Right cardiac atrium (tissue), 5 donors: ENCODE measurements around the gene FZR1. TPM values are rescaled to one million over a fixed set of nuclear protein-coding genes. Genes with fewer than 3 reads are reported as not detected.

Source experiments
- ATAC-seq, 2 donors: fragments of 200-7000 bp; cut with Tn5 transposase; one replicate each; pipeline versions ENCODE4 v1.8.0 to v1.9.1; 2020; ENCODE audit warnings: moderate library complexity in 2 of 2, mild to moderate bottlenecking in 1 of 2
- DNase-seq, 3 donors: peaks; one replicate each; pipeline ENCODE4 v3.0.0-alpha.2; 2020
- H3K27ac ChIP-seq: one replicate; pipeline ENCODE4 v1.5.1; 2013; ENCODE audit warnings: mild to moderate bottlenecking, low read length, control low read depth, moderate library complexity
- H3K27me3 ChIP-seq: one replicate; pipeline ENCODE4 v1.6.1; 2013; ENCODE audit not compliant: control insufficient read depth, insufficient read depth
- H3K4me1 ChIP-seq: one replicate; pipeline ENCODE4 v1.6.1; 2013; ENCODE audit warnings: low read length; ENCODE audit not compliant: control insufficient read depth, insufficient read depth
- H3K4me3 ChIP-seq: one replicate; pipeline ENCODE4 v1.5.1; 2013; ENCODE audit warnings: low read length, control low read depth
- H3K9me3 ChIP-seq: one replicate; pipeline ENCODE4 v1.6.1; 2013; ENCODE audit warnings: low read length; ENCODE audit not compliant: control insufficient read depth
- WGBS: extraction: QIAGEN DNeasy Blood & Tissue Kit; methylation state at CpG from one replicate; pipeline ENCODE4 v1.1.7; 2013; 5-methylcytosine and 5-hydroxymethylcytosine counted together
- intact Hi-C, 4 donors: fragments of 100-400 bp; cut with DNase I; formaldehyde crosslinking; loops; one replicate each; pipeline versions ENCODE4 v1.11.0 to v1.14.0; 2022 to 2023
- polyA plus RNA-seq: library from polyadenylated mRNA; stranded (reverse); fragments of 200-250 nt; gene quantifications from one replicate; pipeline ENCODE4 v1.2.3, GENCODE V29; 2013
- total RNA-seq, 4 donors: library from RNA; stranded (reverse); fragmentation: NEBNext Ultra II Directional; extraction: Animal tissue kit (Norgen Biotek cat#: 25700); gene quantifications; one replicate each; pipeline ENCODE4 v1.2.1, GENCODE V29; 2021
- donor health status: healthy with polysubstance abuse.
- donor health status: DM: no; HTN: yes; CAD: no.
- donor health status: DM: no; HTN: no; CAD: no.
- donor health status: DM: no; HTN: yes; CAD: no; lungs with severe emphysema.
- donor health status: DM: yes; HTN: yes; CAD: no.

The FZR1 gene
- total and polyA plus RNA-seq, 5 donors: 14.3 to 23.3 (median 20.4) TPM

DNA sequence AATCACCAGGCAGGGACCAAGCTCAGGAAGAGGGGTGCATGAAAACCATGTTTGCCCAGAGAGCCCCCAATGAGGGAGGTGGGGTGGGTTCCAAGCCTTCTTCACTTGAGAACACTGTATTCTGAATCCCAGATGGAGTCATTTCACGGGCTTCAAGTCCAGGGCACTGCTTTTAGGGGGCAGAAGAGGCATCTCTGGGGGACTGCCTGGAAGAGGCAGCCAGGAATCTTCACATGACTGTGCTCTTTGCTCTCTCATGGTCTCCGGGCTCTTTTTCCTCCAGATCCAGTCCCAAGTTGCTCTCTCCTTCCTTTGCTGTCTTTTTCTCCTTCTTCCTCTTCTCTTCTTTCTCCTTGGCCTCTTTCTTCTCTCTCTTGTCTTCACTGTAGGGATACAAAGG, 31.5 kb upstream of the FZR1 start:
- Histone ChIP-seq H3K4me1 (no peaks in the 10 kb centered on the region), H3K27me3 (no peaks in the 10 kb centered on the region), H3K27ac (no peak overlapping the region), H3K4me3 (no peak overlapping the region), H3K9me3 (no peaks in the 10 kb centered on the region)
- intact Hi-C loops: loop anchor here in 2 of 4 donors (5.0 kb wide), 2 partner anchors 147 to 167 kb away; no protein-coding TSS in a partner anchor
- DNase-seq: no peak
- WGBS: 68% methylated on average over 2 of the region's 2 CpGs
- ATAC-seq: no peak

DNA sequence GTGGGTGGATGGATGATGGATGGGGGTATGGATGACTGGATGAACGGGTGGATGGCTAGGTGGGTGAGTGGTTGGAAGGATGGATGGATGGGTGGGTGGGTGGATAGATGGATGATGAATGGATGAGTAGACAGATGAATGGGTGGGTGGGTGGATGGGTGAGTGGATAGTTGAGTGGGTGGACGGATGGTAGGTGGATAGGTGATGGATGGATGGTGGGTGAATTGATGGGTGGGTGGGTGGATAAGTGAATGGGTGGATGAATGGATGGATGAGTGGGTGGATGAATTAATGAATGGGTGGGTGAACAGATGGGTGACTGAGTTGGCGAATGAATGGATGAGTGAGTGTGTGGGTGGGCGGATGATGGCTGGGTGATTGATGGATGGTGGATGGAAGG, 30.7 kb upstream of the FZR1 start:
- no peaks in the 10 kb centered on the region for H3K27me3 ChIP-seq
- intact Hi-C loops: loop anchor here in 1 of 4 donors (5.0 kb wide), 1 partner anchor 168 kb away; no protein-coding TSS in a partner anchor
- WGBS: 88% methylated on average over 4 of the region's 4 CpGs
- DNase-seq (no peak), ATAC-seq (no peak)
- H3K4me1 ChIP-seq: no peaks in the 10 kb centered on the region
- no peak overlapping the region for H3K4me3 ChIP-seq
- no peaks in the 10 kb centered on the region for H3K9me3 ChIP-seq
- H3K27ac ChIP-seq: no peak overlapping the region

- intact Hi-C loops: loop anchor here in 1 of 4 donors (5.0 kb wide), 1 partner anchor 170 kb away; no protein-coding TSS in a partner anchor
- no peaks in the 10 kb centered on the region for H3K4me1 ChIP-seq
- H3K9me3 ChIP-seq: no peaks in the 10 kb centered on the region
- 83% methylated on average over 2 of the region's 2 CpGs for whole genome bisulfite sequencing
- no peak overlapping the region for H3K27ac ChIP-seq
- ATAC-seq (no peak), DNase-seq (no peak)
- no peaks in the 10 kb centered on the region for H3K27me3 ChIP-seq
- no peak overlapping the region for H3K4me3 ChIP-seq
Measured at GRCh38 chr19:3476830-3477229, 29.3 kb upstream of the FZR1 start.

- DNase-seq (no peak), ATAC-seq (no peak)
- Histone ChIP-seq H3K27ac (no peak overlapping the region), H3K27me3 (no peaks in the 10 kb centered on the region), H3K4me1 (no peaks in the 10 kb centered on the region), H3K4me3 (no peak overlapping the region), H3K9me3 (no peaks in the 10 kb centered on the region)
- intact Hi-C loops: loop anchor here in 1 of 4 donors (5.0 kb wide), 1 partner anchor 170 kb away; no protein-coding TSS in a partner anchor
Measured at GRCh38 chr19:3477506-3477905, 28.6 kb upstream of the FZR1 start.

DNA sequence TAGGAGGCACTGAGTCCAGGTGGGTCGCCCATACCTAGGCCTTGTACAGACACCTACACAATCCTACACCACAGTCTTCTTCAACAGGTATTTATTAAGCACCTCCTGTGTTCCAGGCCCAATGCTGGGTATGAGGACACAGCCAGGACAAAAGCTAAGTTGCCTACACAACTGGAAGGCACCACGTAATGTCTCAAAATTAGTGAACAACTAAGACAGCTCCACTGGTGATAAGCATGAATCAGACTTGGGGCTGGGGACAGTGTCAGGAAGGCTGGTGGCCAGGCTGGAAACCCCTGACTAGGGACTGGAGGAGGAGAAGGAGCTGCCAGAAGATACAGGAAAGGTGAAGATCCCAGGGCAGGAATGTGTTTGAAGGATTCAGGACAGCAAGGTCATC, 28.2 kb upstream of the FZR1 start:
- no peak overlapping the region for H3K27ac ChIP-seq
- 87% methylated on average over 2 of the region's 2 CpGs for WGBS
- no peaks in the 10 kb centered on the region for H3K9me3 ChIP-seq
- intact Hi-C loops: loop anchor here in 1 of 4 donors (5.0 kb wide), 1 partner anchor 171 kb away; no protein-coding TSS in a partner anchor
- H3K4me3 ChIP-seq: no peak overlapping the region
- H3K4me1 ChIP-seq: no peaks in the 10 kb centered on the region
- ATAC-seq (no peak), DNase-seq (peak in 1 of 3 donors; percentile 19)
- H3K27me3 ChIP-seq: no peaks in the 10 kb centered on the region

DNA sequence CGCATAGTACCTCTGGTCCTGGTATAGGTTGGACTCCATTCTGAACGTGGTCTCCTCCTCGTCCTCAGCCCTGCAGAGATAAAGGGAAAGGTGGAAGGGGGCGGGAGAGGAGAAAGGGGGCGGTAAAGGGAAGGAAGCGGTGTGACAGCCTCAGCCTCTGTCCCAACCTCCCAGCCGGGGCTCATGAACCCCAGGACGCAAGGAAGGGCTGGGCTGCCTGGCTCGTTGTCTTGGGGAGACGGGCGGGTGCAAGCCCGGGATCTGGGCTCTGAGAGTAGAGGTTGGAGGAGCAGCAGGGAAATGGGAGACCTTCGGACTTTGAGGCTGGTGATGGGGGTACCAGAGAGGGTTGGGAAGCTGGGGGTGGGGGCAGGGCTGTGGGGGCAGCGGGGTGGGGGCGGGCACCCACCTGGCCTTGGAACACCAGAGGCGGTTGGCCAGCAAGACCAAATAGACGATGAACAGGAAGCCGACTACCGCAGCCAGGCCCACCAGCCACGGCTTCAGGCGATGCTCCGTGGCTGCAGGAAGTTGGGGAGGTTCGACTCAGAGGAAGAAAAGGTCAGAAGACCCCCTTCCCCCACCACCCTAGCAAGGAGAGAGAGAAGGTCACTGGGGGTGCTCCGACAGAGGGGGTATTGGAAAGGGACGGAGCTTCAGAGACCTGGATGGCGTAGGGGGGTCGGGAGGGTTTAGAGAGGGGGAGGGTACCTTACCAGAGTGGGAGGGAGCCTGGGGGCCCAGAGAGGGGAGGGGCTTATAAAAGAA, 27.5 kb upstream of the FZR1 start:
- DNase-seq (peak in 1 of 3 donors; percentile 29), ATAC-seq (no peak)
- Histone ChIP-seq H3K27me3 (no peaks in the 10 kb centered on the region), H3K4me3 (no peak overlapping the region), H3K9me3 (no peaks in the 10 kb centered on the region), H3K4me1 (no peaks in the 10 kb centered on the region), H3K27ac (no peak overlapping the region)
- intact Hi-C loops: loop anchor here in 1 of 4 donors (5.0 kb wide), 1 partner anchor 171 kb away; no protein-coding TSS in a partner anchor
- WGBS: 23% methylated on average over 27 of the region's 27 CpGs

GRCh38 chr19:3479177-3479833, 26.8 kb upstream of the FZR1 start:
- Histone ChIP-seq H3K27ac (no peak overlapping the region), H3K9me3 (no peaks in the 10 kb centered on the region), H3K4me1 (no peaks in the 10 kb centered on the region), H3K4me3 (no peak overlapping the region), H3K27me3 (no peaks in the 10 kb centered on the region)
- intact Hi-C loops: loop anchor here in 1 of 4 donors (5.0 kb wide), 1 partner anchor 172 kb away; no protein-coding TSS in a partner anchor
- 42% methylated on average over 7 of the region's 7 CpGs for WGBS
- DNase-seq (peak in 1 of 3 donors; percentile 46), ATAC-seq (no peak)

DNA sequence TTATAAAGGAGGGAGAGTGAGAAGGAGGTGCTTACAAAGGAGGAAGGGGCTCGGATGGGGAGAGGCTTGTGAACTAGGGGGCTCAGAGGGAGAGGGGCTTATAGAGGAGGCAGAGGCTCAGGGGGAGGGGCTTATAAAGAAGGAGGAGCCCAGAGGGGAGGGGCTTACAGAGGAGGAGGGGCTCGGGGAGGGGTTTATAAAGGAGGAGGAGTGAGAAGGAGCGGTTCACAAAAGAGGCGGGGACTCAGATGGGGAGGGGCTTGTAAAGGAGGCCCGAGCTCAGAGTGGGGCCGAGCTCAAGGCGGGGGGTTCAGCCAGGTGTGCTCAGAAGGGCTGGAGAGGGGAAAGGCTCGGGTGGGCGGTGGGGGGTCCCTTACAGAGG, 26.3 kb upstream of the FZR1 start:
- no peaks in the 10 kb centered on the region for H3K9me3 ChIP-seq
- peak in 1 of 3 donors; percentile 34 for DNase-seq
- intact Hi-C loops: loop anchor here in 1 of 4 donors (5.0 kb wide), 1 partner anchor 173 kb away; no protein-coding TSS in a partner anchor
- WGBS: 49% methylated on average over 9 of the region's 9 CpGs
- H3K27me3 ChIP-seq: no peaks in the 10 kb centered on the region
- no peak for ATAC-seq
- H3K4me3 ChIP-seq: no peak overlapping the region
- no peaks in the 10 kb centered on the region for H3K4me1 ChIP-seq
- no peak overlapping the region for H3K27ac ChIP-seq

GRCh38 chr19:3480383-3481091, 25.6 kb upstream of the FZR1 start, which contains the start of gene SMIM24:
TSS of gene SMIM24 (minus strand) at chr19:3480525. CDS start at chr19:3480463, 62 bp downstream.
- no peaks in the 10 kb centered on the region for H3K9me3 ChIP-seq
- no peaks in the 10 kb centered on the region for H3K4me1 ChIP-seq
- ATAC-seq (peak in 1 of 2 donors; percentile 3), DNase-seq (peak in 1 of 3 donors; percentile 26)
- H3K4me3 ChIP-seq: no peak within 1 kb of the TSS
- H3K27me3 ChIP-seq: no peaks in the 10 kb centered on the region
- H3K27ac ChIP-seq: no peak within 1 kb of the TSS
- 40% methylated on average over 27 of the region's 27 CpGs for WGBS
- intact Hi-C loops: no loop called here

GRCh38 chr19:3481241-3482090, 24.6 kb upstream of the FZR1 start:
- 46% methylated on average over 38 of the region's 38 CpGs for WGBS
- no peaks in the 10 kb centered on the region for H3K27me3 ChIP-seq

More at GRCh38 chr19:3481241-3482090, 24.6 kb upstream of the FZR1 start:
- no peak for DNase-seq
- ATAC-seq: no peak
- no peaks in the 10 kb centered on the region for H3K4me1 ChIP-seq
- intact Hi-C loops: no loop called here
- no peak overlapping the region for H3K27ac ChIP-seq
- H3K4me3 ChIP-seq: no peak overlapping the region
- no peaks in the 10 kb centered on the region for H3K9me3 ChIP-seq
